Measurements from ENCODE around the gene FBXL13. TPM values are rescaled to one million over a fixed set of nuclear protein-coding genes. Genes with fewer than 3 reads are reported as not detected.
"Not testable (repeated sequence)": the region's sequence is repeated elsewhere in the genome, so short reads cannot be mapped to it uniquely, and the experiment has no call there.

FBXL13 gene
- total RNA-seq, 1 donor from 2014 or later = 4.0 TPM

DNA sequence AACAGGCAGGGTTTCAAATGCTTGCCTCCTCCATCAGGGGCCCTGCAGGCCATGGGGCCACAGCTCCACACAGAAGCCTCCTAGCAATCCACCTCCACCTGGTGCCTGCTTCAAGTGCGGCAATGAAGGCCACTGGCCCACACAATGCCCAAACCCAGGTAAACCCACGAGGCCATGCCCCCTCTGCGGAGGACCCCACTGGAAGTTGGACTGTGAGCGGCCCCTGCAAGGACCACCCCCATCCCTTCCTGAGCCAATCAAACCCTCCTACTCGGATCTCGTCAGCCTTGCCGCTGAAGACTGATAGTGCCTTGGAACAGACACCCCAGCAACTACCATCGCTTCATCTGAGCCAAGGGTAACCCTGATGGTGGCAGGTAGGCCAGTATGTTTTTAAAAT lies 98.7 kb downstream of the FBXL13 start:
- Mint-ChIP-seq H3K27me3 (no peaks in the 10 kb centered on the region), H3K9me3 (no peaks in the 10 kb centered on the region), H3K4me3 (no peak overlapping the region), H3K4me1 (ENCODE audit: unreplicated experiment) (no peaks in the 10 kb centered on the region), H3K27ac (no peak overlapping the region), H3K36me3 (no peaks in the 10 kb centered on the region)
- TF ChIP-seq, protein P1, sequence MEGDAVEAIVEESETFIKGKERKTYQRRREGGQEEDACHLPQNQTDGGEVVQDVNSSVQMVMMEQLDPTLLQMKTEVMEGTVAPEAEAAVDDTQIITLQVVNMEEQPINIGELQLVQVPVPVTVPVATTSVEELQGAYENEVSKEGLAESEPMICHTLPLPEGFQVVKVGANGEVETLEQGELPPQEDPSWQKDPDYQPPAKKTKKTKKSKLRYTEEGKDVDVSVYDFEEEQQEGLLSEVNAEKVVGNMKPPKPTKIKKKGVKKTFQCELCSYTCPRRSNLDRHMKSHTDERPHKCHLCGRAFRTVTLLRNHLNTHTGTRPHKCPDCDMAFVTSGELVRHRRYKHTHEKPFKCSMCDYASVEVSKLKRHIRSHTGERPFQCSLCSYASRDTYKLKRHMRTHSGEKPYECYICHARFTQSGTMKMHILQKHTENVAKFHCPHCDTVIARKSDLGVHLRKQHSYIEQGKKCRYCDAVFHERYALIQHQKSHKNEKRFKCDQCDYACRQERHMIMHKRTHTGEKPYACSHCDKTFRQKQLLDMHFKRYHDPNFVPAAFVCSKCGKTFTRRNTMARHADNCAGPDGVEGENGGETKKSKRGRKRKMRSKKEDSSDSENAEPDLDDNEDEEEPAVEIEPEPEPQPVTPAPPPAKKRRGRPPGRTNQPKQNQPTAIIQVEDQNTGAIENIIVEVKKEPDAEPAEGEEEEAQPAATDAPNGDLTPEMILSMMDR (conservative IDR thresholded peaks at IDR 0.05) = no peak
- DNase-seq (ENCODE audit: extremely low spot score, unreplicated experiment) = no peak

DNA sequence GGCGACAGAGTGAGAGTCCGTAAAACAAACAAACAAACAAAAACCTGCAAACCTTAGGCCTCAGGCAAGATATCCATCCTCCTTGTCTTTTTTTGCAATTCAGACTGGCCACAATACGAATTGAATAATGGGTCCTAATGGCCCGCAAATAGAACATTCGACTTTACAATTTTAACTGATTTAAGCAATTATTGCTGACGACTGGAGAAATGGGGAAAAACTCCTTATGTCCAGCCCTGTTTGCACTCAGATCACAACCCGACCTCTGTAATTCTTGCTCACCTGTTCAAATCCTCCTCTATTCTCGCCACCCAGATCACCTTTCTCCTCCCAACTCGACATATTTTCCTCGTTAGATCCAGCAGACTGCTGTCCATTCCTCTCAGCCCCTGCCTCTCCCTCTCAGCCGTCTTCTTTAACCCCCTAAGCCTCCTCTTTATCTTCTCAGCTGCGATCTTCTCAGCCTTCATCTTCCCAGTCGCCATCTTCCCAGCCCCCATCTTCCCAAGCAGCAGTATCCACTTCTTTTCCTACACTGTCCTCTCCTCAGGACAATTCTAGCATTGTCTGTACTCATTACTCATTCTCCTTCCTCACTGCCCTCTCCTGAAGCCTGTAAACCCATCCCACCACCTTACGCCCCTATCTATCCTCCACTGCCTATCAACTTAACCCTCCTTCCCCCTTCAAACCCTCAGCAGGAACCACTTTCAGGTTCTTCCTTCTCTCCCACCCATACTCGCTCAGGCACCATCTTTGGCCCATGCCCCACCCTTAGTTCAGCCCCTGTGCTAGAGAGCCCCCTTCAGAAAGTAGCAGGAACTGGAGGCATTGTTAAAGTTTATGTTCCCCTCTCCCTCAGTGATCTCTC lies 100.0 kb downstream of the FBXL13 start:
- no peaks in the 10 kb centered on the region for H3K4me1 Mint-ChIP-seq (ENCODE audit: unreplicated experiment)
- H3K27ac Mint-ChIP-seq = no peak overlapping the region
- H3K36me3 Mint-ChIP-seq = no peaks in the 10 kb centered on the region
- DNase-seq (ENCODE audit: extremely low spot score, unreplicated experiment) = no peak
- H3K27me3 Mint-ChIP-seq = no peaks in the 10 kb centered on the region
- TF ChIP-seq, protein P1 (conservative IDR thresholded peaks at IDR 0.05) = no peak
- H3K9me3 Mint-ChIP-seq = no peaks in the 10 kb centered on the region
- no peak overlapping the region for H3K4me3 Mint-ChIP-seq

DNA sequence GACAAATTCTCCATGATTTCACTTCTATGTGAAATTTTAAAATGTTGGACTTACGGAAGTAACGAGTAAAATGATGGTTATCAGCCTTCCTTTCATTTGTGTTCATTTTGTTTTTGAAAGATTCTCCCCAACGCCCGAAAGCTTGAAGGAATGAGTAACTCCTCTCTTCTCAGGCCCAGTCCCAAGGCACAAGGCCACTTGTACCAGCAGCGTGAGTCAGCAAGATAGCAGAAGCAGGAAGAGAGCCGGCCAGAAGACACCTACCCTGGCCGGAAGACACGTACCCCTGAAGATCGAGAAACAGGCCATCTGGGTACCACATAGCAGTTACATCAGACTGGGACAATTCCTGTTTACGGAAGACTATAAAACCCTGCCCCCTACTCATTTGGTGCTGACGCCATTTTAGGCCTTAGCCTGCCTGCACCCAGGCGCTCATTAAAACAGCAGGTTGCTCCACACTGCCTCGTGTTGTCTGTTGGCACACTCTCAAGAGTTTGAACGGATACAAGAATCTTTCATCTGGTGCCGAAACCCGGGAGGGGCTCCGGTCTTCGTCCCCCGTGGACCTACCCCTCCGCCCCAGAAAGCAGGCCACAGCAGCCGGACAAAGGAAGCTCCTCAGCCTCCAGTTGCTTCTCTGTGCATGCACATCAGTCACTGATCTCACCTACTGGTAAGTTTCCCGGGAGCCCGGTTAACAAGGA lies 101.3 kb downstream of the FBXL13 start:
- H3K27ac Mint-ChIP-seq = no peak overlapping the region
- H3K36me3 Mint-ChIP-seq = no peaks in the 10 kb centered on the region
- H3K27me3 Mint-ChIP-seq = no peaks in the 10 kb centered on the region
- H3K4me3 Mint-ChIP-seq = no peak overlapping the region
- H3K9me3 Mint-ChIP-seq = no peaks in the 10 kb centered on the region
- TF ChIP-seq, protein P1 (conservative IDR thresholded peaks at IDR 0.05) = no peak
- no peak for DNase-seq (ENCODE audit: extremely low spot score, unreplicated experiment)
- H3K4me1 Mint-ChIP-seq (ENCODE audit: unreplicated experiment) = no peaks in the 10 kb centered on the region

DNA sequence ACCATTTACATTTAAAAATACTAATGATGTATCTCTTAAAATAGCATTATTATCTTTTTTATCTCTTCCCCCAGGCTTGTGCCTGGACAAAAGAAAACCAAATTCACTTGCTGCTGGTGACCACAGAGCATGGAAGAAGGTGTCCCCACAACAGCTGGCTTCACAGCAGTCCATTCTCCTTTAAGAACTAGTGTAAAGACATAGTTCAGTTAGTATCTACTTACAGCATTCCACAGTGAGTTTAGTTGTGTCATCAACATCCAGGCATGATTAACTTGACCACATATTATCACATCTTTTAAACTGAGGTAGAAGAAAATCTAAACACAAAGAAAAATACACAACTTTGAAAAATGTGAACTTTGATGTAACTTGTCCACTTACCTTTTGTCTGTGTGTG lies 106.8 kb downstream of the FBXL13 start:
- no peak for DNase-seq (ENCODE audit: extremely low spot score, unreplicated experiment)
- H3K36me3 Mint-ChIP-seq = no peaks in the 10 kb centered on the region
- no peak overlapping the region for H3K27ac Mint-ChIP-seq
- no peaks in the 10 kb centered on the region for H3K27me3 Mint-ChIP-seq
- TF ChIP-seq, protein P1 (conservative IDR thresholded peaks at IDR 0.05) = no peak
- no peaks in the 10 kb centered on the region for H3K4me1 Mint-ChIP-seq (ENCODE audit: unreplicated experiment)
- no peaks in the 10 kb centered on the region for H3K9me3 Mint-ChIP-seq
- no peak overlapping the region for H3K4me3 Mint-ChIP-seq

DNA sequence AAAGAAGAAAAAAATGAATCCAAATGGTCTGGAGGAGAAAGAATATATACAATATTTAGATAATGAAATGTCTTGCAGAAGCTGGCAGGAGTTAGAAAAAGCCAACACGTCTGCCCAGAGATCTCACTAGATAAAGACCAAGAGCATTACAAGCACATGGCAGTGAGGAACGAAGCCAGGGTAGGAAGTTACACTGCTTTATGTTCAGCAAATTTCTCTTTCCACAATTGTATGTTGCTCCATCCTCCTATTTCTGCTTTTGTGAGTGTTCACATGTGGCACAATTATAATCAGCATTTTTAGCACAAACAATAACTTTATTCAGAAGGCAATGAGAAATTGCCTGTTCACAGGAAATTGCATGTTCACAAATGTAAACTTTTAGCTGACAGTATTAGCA lies 108.1 kb downstream of the FBXL13 start:
- Mint-ChIP-seq H3K4me3 (no peak overlapping the region), H3K9me3 (no peaks in the 10 kb centered on the region), H3K36me3 (no peaks in the 10 kb centered on the region), H3K4me1 (ENCODE audit: unreplicated experiment) (no peaks in the 10 kb centered on the region), H3K27ac (no peak overlapping the region), H3K27me3 (no peaks in the 10 kb centered on the region)
- TF ChIP-seq, protein P1 (conservative IDR thresholded peaks at IDR 0.05) = no peak
- DNase-seq (ENCODE audit: extremely low spot score, unreplicated experiment) = no peak

DNA sequence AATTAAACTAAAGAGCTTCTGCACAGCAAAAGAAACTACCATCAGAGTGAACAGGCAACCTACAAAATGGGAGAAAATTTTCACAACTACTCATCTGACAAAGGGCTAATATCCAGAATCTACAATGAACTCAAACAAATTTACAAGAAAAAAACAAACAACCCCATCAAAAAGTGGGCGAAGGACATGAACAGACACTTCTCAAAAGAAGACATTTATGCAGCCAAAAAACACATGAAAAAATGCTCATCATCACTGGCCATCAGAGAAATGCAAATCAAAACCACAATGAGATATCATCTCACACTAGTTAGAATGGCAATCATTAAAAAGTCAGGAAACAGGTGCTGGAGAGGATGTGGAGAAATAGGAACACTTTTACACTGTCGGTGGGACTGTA lies 112.6 kb downstream of the FBXL13 start:
- not testable (repeated sequence) for H3K27me3 Mint-ChIP-seq; H3K27ac Mint-ChIP-seq; H3K9me3 Mint-ChIP-seq; H3K4me1 Mint-ChIP-seq (ENCODE audit: unreplicated experiment); H3K4me3 Mint-ChIP-seq; H3K36me3 Mint-ChIP-seq; DNase-seq (ENCODE audit: extremely low spot score, unreplicated experiment)

DNA sequence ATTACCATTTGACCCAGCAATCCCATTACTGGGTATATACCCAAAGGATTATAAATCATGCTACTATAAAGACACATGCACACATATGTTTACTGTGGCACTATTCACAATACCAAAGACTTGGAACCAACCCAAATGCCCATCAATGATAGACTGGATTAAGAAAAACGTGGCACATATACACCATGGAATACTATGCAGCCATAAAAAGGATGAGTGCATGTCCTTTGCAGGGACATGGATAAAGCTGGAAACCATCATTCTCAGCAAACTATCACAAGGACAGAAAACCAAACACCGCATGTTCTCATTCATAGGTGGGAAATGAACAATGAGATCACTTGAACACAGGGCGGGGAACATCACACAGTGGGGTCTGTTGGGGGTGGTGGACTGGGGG lies 116.6 kb downstream of the FBXL13 start:
- not testable (repeated sequence) for H3K9me3 Mint-ChIP-seq; H3K4me3 Mint-ChIP-seq; H3K27me3 Mint-ChIP-seq; H3K27ac Mint-ChIP-seq; H3K4me1 Mint-ChIP-seq (ENCODE audit: unreplicated experiment); H3K36me3 Mint-ChIP-seq; DNase-seq (ENCODE audit: extremely low spot score, unreplicated experiment)

DNA sequence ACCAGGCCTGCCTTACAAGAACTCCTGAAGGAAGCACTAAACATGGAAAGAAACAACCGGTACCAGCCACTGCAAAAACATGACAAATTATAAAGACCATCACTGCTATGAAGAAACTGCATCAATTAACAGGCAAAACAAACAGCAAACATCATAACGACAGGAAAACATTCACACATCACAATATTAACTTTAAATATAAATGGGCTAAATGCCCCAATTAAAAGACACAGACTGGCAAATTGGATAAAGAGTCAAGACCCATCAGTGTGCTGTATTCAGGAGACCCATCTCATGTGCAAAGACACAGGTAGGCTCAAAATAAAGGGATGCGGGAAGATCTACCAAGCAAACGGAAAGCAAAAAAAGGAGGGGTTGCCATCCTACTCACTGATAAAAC lies 120.2 kb downstream of the FBXL13 start:
- H3K4me3 Mint-ChIP-seq = not testable (repeated sequence)

More for the DNA sequence above, 120.2 kb downstream of the FBXL13 start:
- not testable (repeated sequence) for H3K9me3 Mint-ChIP-seq; DNase-seq (ENCODE audit: extremely low spot score, unreplicated experiment); H3K27ac Mint-ChIP-seq; H3K27me3 Mint-ChIP-seq; H3K36me3 Mint-ChIP-seq; H3K4me1 Mint-ChIP-seq (ENCODE audit: unreplicated experiment)

Measured in type B pancreatic cell (in vitro differentiated cells).